HCT116 (cell line): ENCODE results near the gene SCGN. TPM values are rescaled to one million over a fixed set of nuclear protein-coding genes. Genes with fewer than 3 reads are reported as not detected.

Source experiments
- ATAC-seq: fragments of 200-7000 bp; cut with Tn5 transposase; 2 replicates; pipeline ENCODE4 v1.9.1; 2020; ENCODE audit warnings: mild to moderate bottlenecking, moderate library complexity
- BruUV-seq: library from RNA; stranded (reverse); fragments of 400-500 nt; replicated peaks from 2 replicates; lab custom pipeline; 2021; lab: Mats Ljungman, UMichigan
- CTCF ChIA-PET: fragments of 300-600 bp; sonication (Branson Sonifier 250); formaldehyde crosslinking; loops from one replicate; lab custom pipeline; 2021; ENCODE audit warnings: antibody characterized with exemption; lab: Charles Lee
- POLR2A ChIA-PET: fragments of 300-600, 350-600 bp; sonication (Branson Sonifier 250); formaldehyde crosslinking; loops from one replicate; lab custom pipeline; 2021; ENCODE audit warnings: antibody characterized with exemption; lab: Charles Lee
- RAD21 ChIA-PET, 2 experiments: fragments of 300-600 bp; sonication (Branson Sonifier 250); formaldehyde crosslinking; loops; one replicate each; lab custom pipeline; 2023; ENCODE audit warnings: low total read pairs in 2 of 2; ENCODE audit not compliant: uncharacterized antibody in 2 of 2, unreplicated experiment in 2 of 2, low non-redundant PET in 1 of 2; lab: Charles Lee
- DNase-seq: peaks from one replicate; pipeline ENCODE4 v3.0.0-alpha.2; 2010; ENCODE audit warnings: low read depth, low spot score
- H2AFZ ChIP-seq: fragments of 200-600 bp; shearing (Covaris generic), sonication (generic); 2 replicates; pipeline ENCODE4 v1.6.1; 2017; ENCODE audit warnings: low read depth, mixed run types, mixed read lengths, antibody characterized with exemption, low read length; ENCODE audit not compliant: poor library complexity, severe bottlenecking
- H3K27ac ChIP-seq: 2 replicates; pipeline ENCODE4 v1.5.1; 2012; ENCODE audit warnings: low read depth, low read length
- H3K27me3 ChIP-seq: fragments of 200-600 bp; sonication (generic); 2 replicates; pipeline ENCODE4 v1.6.1; 2016; ENCODE audit warnings: mixed run types, low read length, mixed read lengths; ENCODE audit not compliant: insufficient read depth
- H3K36me3 ChIP-seq, 2 experiments: fragments of 200-500 bp in 1 of 2; fragments of 200-600 bp in 1 of 2; sonication (Bioruptor generic) in 1 of 2; sonication (generic) in 1 of 2; 2 replicates each; pipeline versions ENCODE4 v1.5.1 to v1.6.1; 2014 to 2016; ENCODE audit warnings: low read length in 2 of 2, inconsistent platforms in 1 of 2, mixed read lengths in 1 of 2, mixed run types in 1 of 2; ENCODE audit not compliant: insufficient read depth in 2 of 2, control insufficient read depth in 1 of 2
- H3K4me1 ChIP-seq, 2 experiments: fragments of 200-600 bp in 1 of 2; sonication (generic) in 1 of 2; 2 replicates each; pipeline versions ENCODE4 v1.5.1 to v1.6.1; 2012 to 2017; ENCODE audit warnings: low read length in 2 of 2, inconsistent platforms in 1 of 2, mild to moderate bottlenecking in 1 of 2, mixed read lengths in 1 of 2, mixed run types in 1 of 2, moderate library complexity in 1 of 2; ENCODE audit not compliant: insufficient read depth in 2 of 2, control insufficient read depth in 1 of 2
- H3K4me2 ChIP-seq: fragments of 200-600 bp; sonication (generic); 2 replicates; pipeline ENCODE4 v1.6.1; 2017; ENCODE audit warnings: mixed run types, low read length, mixed read lengths
- H3K4me3 ChIP-seq, 2 experiments: fragments of 200-600 bp in 1 of 2; sonication (generic) in 1 of 2; replicated peaks in 1 of 2; 2 replicates each; pipeline ENCODE4 v1.5.1; 2011 to 2016; ENCODE audit warnings: low read length in 2 of 2, control low read depth in 1 of 2, low read depth in 1 of 2, mild to moderate bottlenecking in 1 of 2, mixed read lengths in 1 of 2, mixed run types in 1 of 2
- H3K79me2 ChIP-seq: fragments of 200-600 bp; sonication (generic); 2 replicates; pipeline ENCODE4 v1.6.1; 2017; ENCODE audit warnings: mild to moderate bottlenecking, mixed run types, low read length, moderate library complexity, mixed read lengths; ENCODE audit not compliant: insufficient read depth
- H3K9ac ChIP-seq: fragments of 200-600 bp; sonication (generic); 2 replicates; pipeline ENCODE4 v1.6.1; 2016; ENCODE audit warnings: low read length, mixed read lengths
- H3K9me2 ChIP-seq: fragments of 200-600 bp; sonication (generic), shearing (Covaris generic); 2 replicates; pipeline ENCODE4 v1.6.1; 2017; ENCODE audit warnings: mixed run types, mild to moderate bottlenecking, moderate library complexity; ENCODE audit not compliant: insufficient read depth
- H3K9me3 ChIP-seq, 2 experiments: fragments of 200-500 bp in 1 of 2; fragments of 200-600 bp in 1 of 2; sonication (Bioruptor generic) in 1 of 2; sonication (generic) in 1 of 2; 2 replicates each; pipeline ENCODE4 v1.6.1; 2014 to 2017; ENCODE audit warnings: low read length in 2 of 2, mixed read lengths in 2 of 2, inconsistent platforms in 1 of 2, low read depth in 1 of 2, mild to moderate bottlenecking in 1 of 2, mixed run types in 1 of 2, moderate library complexity in 1 of 2; ENCODE audit not compliant: control insufficient read depth in 1 of 2, insufficient read depth in 1 of 2
- H4K20me1 ChIP-seq: fragments of 200-600 bp; sonication (generic), shearing (Covaris generic); 2 replicates; pipeline ENCODE4 v1.6.1; 2017; ENCODE audit warnings: mixed run types, mild to moderate bottlenecking, moderate library complexity; ENCODE audit not compliant: insufficient read depth
- CBX3 ChIP-seq: IDR thresholded peaks from 2 replicates; pipeline ENCODE4 v1.6.1; 2012; ENCODE audit warnings: low read depth
- CEBPB ChIP-seq: IDR thresholded peaks from 2 replicates; pipeline ENCODE4 v1.6.1; 2012; ENCODE audit warnings: low read depth
- ELF1 ChIP-seq: IDR thresholded peaks from 2 replicates; pipeline ENCODE4 v1.6.1; 2012; ENCODE audit warnings: low read depth, borderline replicate concordance
- EZH2 ChIP-seq: fragments of 200-600 bp; sonication (generic); IDR thresholded peaks from 2 replicates; pipeline ENCODE4 v1.6.1; 2017; ENCODE audit warnings: antibody characterized with exemption, mixed run types
- EZH2phosphoT487 ChIP-seq: fragments of 200-600 bp; IDR thresholded peaks from 2 replicates; pipeline ENCODE4 v1.6.1; 2018; ENCODE audit warnings: antibody characterized with exemption, borderline replicate concordance
- FOSL1 ChIP-seq: IDR thresholded peaks from 2 replicates; pipeline ENCODE4 v1.6.1; 2012; ENCODE audit warnings: low read depth
- JUND ChIP-seq: IDR thresholded peaks from 2 replicates; pipeline ENCODE4 v1.6.1; 2012
- MAX ChIP-seq: IDR thresholded peaks from 2 replicates; pipeline ENCODE4 v1.6.1; 2012
- POLR2A ChIP-seq: IDR thresholded peaks from 2 replicates; pipeline ENCODE4 v1.7.0; 2011; ENCODE audit warnings: borderline replicate concordance; ENCODE audit not compliant: insufficient read depth, insufficient read length; ENCODE audit errors: extremely low read depth
- POLR2AphosphoS5 ChIP-seq: IDR thresholded peaks from 2 replicates; pipeline ENCODE4 v1.6.1; 2011; ENCODE audit warnings: mild to moderate bottlenecking, low read depth, low read length, moderate library complexity
- RAD21 ChIP-seq: IDR thresholded peaks from 2 replicates; pipeline ENCODE4 v1.6.1; 2012; ENCODE audit warnings: low read depth, mild to moderate bottlenecking
- REST ChIP-seq: IDR thresholded peaks from 2 replicates; pipeline ENCODE4 v1.6.1; 2012; ENCODE audit warnings: low read depth
- SIN3A ChIP-seq: IDR thresholded peaks from 2 replicates; pipeline ENCODE4 v1.6.1; 2012; ENCODE audit warnings: low read depth
- SP1 ChIP-seq: IDR thresholded peaks from 2 replicates; pipeline ENCODE4 v1.6.1; 2012; ENCODE audit warnings: low read depth
- SRF ChIP-seq: IDR thresholded peaks from 2 replicates; pipeline ENCODE4 v1.6.1; 2012; ENCODE audit warnings: low read depth
- TCF7L2 ChIP-seq: IDR thresholded peaks from 2 replicates; pipeline ENCODE4 v1.7.0; 2011; ENCODE audit warnings: borderline replicate concordance, inconsistent platforms; ENCODE audit not compliant: insufficient read depth, insufficient read length; ENCODE audit errors: extremely low read depth
- ZNF274 ChIP-seq: fragments of 200-500 bp; sonication (Bioruptor generic); IDR thresholded peaks from 2 replicates; pipeline ENCODE4 v1.6.1; 2014; ENCODE audit warnings: mild to moderate bottlenecking, low read depth, low read length, inconsistent platforms
- intact Hi-C: fragments of 100-400 bp; cut with micrococcal nuclease; formaldehyde crosslinking; loops from 2 replicates; pipeline ENCODE4 v1.10.0; 2022
- total RNA-seq: library from RNA; stranded (reverse); gene quantifications from one replicate; pipeline ENCODE4 v1.2.1, GENCODE V29; 2021; ENCODE audit not compliant: unreplicated experiment
- TF ChIP-seq, protein P1 (sequence below), 3 experiments: fragments of 200-600 bp in 1 of 3; sonication (generic) in 1 of 3; IDR thresholded peaks in 2 of 3; conservative IDR thresholded peaks in 1 of 3; 2 replicates each; pipeline ENCODE4 v1.5.1; 2012 to 2017; ENCODE audit warnings: low read depth in 2 of 3, low read length in 2 of 3, antibody characterized with exemption in 1 of 3, borderline replicate concordance in 1 of 3, control low read depth in 1 of 3, mild to moderate bottlenecking in 1 of 3, mixed read lengths in 1 of 3, mixed run types in 1 of 3, moderate library complexity in 1 of 3; ENCODE audit not compliant: insufficient read depth in 1 of 3

SCGN gene
- total RNA-seq, 1 experiment from 2014 or later = not detected

GRCh38 chr6:25639653-25640052, 12.4 kb upstream of the SCGN start:
- Histone ChIP-seq H3K9ac (no peak overlapping the region), H3K27ac (no peak overlapping the region), H3K4me1 (no peaks in the 10 kb centered on the region), H3K9me3 (no peaks in the 10 kb centered on the region), H4K20me1 (no peaks in the 10 kb centered on the region), H3K9me2 (no peaks in the 10 kb centered on the region), H3K27me3 (peaks cover 32% of the 10 kb centered on the region; the same call in 1 of the 2 replicates), H3K36me3 (no peaks in the 10 kb centered on the region), H3K4me3 (no peak overlapping the region), H3K4me2 (no peak overlapping the region), H3K79me2 (no peaks in the 10 kb centered on the region), H2AFZ (no peak overlapping the region)
- ChIA-PET RAD21 (no interaction called here), POLR2A (no interaction called here), CTCF (no interaction called here)
- intact Hi-C loops = no loop called here
- TF ChIP-seq CEBPB (no peak), POLR2AphosphoS5 (no peak), TCF7L2 (no peak), EZH2phosphoT487 (no peak), ZNF274 (no peak), EZH2 (no peak), RAD21 (no peak), ELF1 (no peak), MAX (no peak), JUND (no peak), SP1 (no peak), POLR2A (no peak), SIN3A (no peak), SRF (no peak), FOSL1 (no peak), REST (no peak), CBX3 (no peak)
- TF ChIP-seq, protein P1, sequence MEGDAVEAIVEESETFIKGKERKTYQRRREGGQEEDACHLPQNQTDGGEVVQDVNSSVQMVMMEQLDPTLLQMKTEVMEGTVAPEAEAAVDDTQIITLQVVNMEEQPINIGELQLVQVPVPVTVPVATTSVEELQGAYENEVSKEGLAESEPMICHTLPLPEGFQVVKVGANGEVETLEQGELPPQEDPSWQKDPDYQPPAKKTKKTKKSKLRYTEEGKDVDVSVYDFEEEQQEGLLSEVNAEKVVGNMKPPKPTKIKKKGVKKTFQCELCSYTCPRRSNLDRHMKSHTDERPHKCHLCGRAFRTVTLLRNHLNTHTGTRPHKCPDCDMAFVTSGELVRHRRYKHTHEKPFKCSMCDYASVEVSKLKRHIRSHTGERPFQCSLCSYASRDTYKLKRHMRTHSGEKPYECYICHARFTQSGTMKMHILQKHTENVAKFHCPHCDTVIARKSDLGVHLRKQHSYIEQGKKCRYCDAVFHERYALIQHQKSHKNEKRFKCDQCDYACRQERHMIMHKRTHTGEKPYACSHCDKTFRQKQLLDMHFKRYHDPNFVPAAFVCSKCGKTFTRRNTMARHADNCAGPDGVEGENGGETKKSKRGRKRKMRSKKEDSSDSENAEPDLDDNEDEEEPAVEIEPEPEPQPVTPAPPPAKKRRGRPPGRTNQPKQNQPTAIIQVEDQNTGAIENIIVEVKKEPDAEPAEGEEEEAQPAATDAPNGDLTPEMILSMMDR (IDR thresholded peaks at IDR 0.05 in 2 of 3, conservative IDR thresholded peaks at IDR 0.05 in 1 of 3; ENCODE audit: borderline replicate concordance in 1 of 3, insufficient read depth in 1 of 3, low read depth in 2 of 3, low read length in 2 of 3) = no peak
- ATAC-seq = no peak
- no TSS peak for BruUV-seq
- no peak for DNase-seq
